Dermis microvascular lymphatic vessel endothelial cell (primary cell): ENCODE results near the gene TFB2M. TPM values are rescaled to one million over a fixed set of nuclear protein-coding genes. Genes with fewer than 3 reads are reported as not detected.

ENCODE experiments used
- DNase-seq, 2 donors: peaks; one replicate each; pipeline versions ENCODE4 v3.0.0 to v3.0.0-alpha.2; 2010; ENCODE audit warnings: low read depth in 2 of 2
- total RNA-seq: library from RNA; depleted of rRNA; stranded (reverse); fragments of >200 nt; gene quantifications from 2 replicates; pipeline ENCODE4 v1.2.1, GENCODE V29; 2014

The TFB2M gene
- total RNA-seq, 1 donor from 2014 or later = 14.6 TPM

DNA sequence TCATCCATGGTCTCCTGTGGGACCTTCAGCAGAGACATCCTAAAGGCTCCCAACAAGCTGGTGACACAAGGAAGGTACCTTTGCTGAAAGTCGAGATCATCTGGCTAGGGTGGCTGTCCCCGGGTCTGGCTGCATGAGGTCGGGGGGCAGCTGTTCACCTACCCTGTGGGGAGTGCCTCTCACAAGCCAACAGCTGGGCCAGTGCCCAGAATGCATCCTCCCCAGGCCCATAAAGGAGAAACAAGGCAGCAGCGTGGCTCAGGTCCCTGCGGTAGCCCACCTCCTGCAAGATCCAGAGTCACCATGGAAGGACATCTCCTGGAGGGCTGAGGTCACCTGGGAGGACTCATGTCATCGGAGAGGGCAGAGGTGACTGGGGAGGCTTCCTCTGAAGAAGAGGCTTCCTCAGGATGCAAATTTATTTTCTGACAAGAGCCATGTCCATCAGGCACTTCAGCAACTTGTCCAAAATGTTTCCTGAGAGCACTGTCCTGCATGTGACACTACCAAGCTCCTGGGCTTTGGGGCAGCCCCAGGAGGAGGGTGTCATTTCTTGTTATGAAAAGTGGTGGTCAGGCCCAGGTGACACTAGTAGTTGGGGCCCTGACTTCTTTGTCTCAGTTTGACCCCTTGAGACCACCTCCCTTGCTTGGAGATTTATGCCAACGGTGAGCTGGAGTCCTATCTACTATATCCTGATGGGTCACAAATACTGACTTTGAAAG is 52.3 kb downstream of the TFB2M start:
- no peak for DNase-seq

DNA sequence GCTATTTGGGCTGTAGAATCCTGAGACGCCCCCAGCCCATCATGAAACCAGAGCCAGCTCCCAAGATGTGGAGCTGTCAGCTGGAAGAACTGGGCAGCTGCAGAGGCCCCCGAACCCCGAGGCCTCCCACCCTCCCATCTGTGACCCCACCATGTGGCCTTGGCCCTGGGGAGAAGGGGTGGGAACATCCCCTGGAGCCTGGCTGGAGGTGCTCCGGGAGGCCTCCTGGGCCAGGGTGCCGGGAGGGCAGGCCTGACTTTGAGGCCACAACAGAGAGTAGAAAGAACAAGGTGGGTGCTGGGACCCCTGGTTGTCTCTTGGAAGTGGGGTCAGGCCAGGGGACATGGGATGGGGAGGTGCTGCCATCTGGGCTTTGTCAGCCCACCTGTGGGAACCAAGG is 53.0 kb downstream of the TFB2M start:
- DNase-seq = no peak

DNA sequence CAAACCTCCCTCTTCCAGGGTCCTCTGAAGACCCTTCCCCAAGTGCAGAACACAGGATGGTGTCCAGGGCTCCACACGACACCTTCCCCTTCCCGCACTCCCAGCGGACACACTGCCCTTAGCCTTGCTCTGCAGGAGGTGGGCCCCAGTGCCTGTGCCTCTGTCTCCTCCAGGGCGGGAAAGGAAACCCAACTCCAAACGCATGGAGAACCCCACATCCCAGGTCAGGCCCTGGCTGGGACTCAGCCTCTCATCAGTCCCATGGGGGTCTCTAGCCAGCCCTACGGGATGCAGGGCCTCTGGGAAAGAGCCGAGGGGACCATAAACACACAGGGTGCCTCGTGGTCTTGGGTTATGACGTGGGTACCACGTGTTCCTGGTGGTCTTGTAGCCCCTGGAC is 53.4 kb downstream of the TFB2M start:
- no peak for DNase-seq

GRCh38 chr1:246512230-246512629 is 53.8 kb downstream of the TFB2M start:
- DNase-seq = no peak

GRCh38 chr1:246511203-246511602 is 54.9 kb downstream of the TFB2M start:
- DNase-seq = no peak

DNA sequence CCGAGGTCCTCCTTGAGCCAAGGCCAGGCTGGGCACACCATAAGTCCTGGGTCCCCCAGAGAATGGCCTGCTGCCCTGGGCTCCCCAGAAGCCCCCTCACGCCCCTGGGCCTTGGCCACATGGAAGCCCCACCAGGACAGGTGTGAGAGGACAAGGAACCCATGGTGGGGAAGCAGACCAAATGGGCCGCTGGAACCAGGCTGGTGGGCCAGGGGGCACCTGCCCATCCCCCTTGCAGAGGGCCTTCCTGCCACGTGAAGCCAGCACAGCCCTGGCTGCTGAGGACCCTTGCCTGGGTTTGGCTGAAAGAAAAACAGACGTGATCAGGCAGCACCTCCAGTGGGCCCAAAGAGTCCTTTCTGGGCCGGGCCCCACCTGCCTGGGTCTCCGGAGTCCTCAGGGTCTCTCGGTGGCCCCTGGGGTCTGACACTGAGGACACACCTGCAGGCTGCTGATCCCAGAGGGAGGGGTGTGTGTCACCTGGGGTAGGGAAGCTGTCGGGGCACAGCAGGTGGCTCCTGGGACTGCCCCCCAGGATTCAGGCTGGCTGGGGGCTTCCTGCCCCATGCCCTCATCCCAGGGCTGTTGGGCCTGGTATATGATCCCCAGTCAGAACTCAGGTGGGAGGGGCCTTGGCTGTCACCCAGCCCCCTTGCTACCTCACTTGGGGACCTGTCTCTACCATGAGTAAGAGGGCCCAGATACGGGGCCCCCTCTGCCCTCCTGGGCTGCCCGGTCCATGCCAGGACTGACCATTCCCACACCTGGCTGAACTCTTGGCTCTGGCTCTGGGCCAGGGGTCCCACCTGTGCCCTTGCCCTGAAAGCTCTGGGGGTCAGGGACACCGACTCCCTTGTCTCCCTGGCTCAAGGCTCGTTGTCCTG is 55.7 kb downstream of the TFB2M start:
- DNase-seq = no peak

DNA sequence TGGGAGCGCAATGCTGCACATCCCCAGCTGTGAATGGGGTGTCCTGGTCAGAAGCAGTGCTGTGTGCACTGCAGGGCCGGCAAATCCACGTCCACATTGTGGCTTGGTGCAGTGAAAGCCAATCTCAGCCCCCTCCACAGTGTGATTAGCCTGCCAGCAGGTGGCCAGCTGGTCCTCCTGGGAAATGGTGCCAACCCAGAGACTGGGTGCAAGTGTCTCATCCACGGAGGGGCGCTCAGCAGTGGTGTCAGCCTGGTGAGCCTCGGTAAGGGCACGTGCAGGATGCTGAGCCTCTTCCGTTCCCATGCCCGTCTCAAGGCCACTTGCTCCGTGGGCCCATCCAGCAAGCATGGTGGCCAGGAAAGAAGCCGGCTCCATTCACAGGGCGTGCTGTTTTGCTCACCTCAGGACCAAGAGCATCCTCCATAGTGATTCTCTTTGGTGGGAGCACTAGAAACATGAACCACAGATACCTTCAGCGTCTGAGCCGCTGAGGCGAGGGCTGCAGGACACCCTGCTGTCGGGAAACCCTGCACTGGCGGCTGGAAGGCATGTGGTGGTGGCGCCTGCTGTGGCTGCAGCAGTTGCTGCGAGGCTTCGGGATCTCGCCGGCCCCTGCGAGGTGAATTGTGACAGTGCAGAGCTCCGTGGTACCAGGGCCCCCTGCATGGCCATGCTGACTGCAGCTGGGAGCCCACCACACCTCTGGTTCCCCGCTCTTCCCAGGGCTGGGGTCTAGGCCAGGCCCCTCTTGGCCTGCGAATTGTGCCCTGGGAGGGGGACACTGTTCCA is 57.0 kb downstream of the TFB2M start:
- DNase-seq = no peak

DNA sequence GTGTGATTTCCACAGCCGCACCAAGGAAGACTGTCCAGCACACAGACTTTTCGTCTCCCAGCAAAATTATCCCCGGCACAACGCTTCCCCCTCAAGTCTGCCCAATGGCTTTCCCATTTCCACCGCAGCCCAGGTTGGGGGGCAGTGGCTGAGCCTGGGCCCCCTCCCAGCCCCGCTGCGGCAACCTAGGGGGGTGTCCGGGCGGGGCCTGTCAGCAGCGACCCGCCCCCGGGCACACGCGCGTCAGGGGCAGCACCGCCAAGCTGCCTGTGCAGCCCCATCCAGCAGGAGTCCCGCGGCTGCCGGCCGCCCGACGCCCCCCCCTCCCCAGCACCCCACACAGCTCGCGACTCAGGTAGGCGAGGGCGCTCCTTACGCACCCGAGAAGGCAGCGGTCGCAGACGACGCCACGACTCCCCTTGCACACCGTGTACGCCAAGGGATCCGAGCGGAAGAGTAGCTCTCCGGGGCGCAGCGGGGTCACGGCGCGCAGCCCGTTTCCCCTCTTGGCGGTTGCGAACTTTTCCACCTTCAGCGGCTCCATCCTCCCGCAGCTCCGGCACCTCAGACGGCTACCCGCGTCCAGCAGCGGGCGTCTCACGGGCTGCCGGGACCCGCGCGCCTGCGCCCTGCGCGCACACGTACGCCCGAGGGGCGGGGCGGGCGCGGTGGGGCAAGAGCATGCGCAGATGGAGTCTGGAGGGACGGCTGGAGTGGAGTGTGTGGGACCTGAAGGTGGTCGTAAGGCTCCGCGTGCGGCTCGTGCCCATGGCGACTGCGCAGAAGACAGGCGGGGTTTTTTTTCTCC is 59.2 kb downstream of the TFB2M start, which contains the start of gene SMYD3:
Gene SMYD3, minus strand, starts transcription at position 606 of the 808 bp plus-strand sequence.
- DNase-seq = peak; percentile 50 to 80

GRCh38 chr1:246506367-246506673 is 59.7 kb downstream of the TFB2M start:
- no peak for DNase-seq

DNA sequence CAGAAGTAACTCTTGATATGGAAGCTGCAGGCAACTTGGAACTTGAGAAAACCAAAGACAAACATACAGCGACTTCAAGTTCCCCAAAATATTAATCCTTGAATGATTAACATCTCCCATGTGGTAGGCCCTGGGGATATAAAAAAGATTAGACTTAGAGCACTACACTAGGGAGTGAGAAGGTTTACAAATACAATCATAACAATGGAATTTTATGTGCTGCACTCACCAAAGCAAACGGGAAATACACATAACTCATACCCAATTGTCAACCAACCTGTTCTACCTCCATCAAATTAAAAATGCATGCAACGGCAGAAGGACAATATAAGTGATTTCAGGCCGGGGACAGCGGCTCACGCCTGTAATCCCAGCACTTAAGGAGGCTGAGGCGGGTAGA is 62.7 kb downstream of the TFB2M start:
- peak in 1 of 2 donors; percentile 39 for DNase-seq

DNA sequence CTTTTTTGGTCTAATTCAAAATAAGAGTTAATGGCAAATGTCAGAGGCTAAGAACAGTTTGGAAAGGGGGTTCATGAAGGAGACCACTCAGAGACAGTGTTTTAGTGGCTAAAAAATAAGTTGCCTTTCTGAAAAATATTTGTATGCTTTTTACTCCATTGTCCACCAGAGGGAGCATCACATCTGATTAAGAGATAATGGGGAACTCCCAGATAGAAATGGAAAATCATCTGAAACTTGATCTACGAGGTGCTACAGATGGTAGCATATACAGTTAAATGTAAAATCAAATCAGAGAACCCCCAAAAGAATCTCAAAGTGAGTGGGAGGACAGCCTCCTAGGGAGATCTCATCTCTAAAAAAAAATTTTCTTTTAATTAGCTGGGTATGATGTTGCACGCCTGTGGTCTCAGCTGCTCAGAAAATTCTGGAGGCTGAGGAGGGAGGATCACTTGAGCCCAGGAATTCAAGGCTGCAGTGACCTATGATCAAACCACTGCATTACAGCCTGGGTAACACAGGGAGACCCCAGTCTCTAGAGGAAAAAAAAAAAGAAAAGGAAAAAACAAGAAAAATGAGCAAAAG is 68.6 kb downstream of the TFB2M start:
- peak; percentile 80 to 84 for DNase-seq

GRCh38 chr1:246492611-246493245 is 73.3 kb downstream of the TFB2M start:
- peak; percentile 51 to 78 for DNase-seq

- no peak for DNase-seq
Measured at GRCh38 chr1:246491551-246492053, 74.5 kb downstream of the TFB2M start.

Other genes with a start within 250 kb of the TFB2M start
- gene SMYD3, start 59.0 kb downstream of the TFB2M start, total RNA-seq = 17.8 and 22.6 TPM in 2 replicates
- gene CNST, start 195 bp upstream of the TFB2M start, total RNA-seq = 15.9 and 30.5 TPM in 2 replicates
- 41.5 and 52.2 TPM in 2 replicates for gene SCCPDH, start 158.1 kb upstream of the TFB2M start, total RNA-seq